Fibroblast of villous mesenchyme (primary cell): ENCODE results near the gene PDXK. TPM values are rescaled to one million over a fixed set of nuclear protein-coding genes. Genes with fewer than 3 reads are reported as not detected.

Experiments
- DNase-seq: peaks from one replicate; pipeline ENCODE4 v3.0.0-alpha.2; 2010; ENCODE audit warnings: low read depth
- H3K4me3 ChIP-seq: 2 replicates; pipeline ENCODE4 v1.5.1; 2011; ENCODE audit warnings: low read depth, mild to moderate bottlenecking, low read length
- total RNA-seq: library from RNA; depleted of rRNA; stranded (reverse); fragments of >200 nt; gene quantifications from 2 replicates; pipeline ENCODE4 v1.2.3, GENCODE V29; 2012
- TF ChIP-seq, protein P1 (sequence below): IDR thresholded peaks from 2 replicates; pipeline ENCODE4 v1.5.1; 2012; ENCODE audit warnings: low read depth, mild to moderate bottlenecking, low read length; ENCODE audit not compliant: insufficient read depth

PDXK gene
- total RNA-seq, 1 donor = 88.1 TPM

DNA sequence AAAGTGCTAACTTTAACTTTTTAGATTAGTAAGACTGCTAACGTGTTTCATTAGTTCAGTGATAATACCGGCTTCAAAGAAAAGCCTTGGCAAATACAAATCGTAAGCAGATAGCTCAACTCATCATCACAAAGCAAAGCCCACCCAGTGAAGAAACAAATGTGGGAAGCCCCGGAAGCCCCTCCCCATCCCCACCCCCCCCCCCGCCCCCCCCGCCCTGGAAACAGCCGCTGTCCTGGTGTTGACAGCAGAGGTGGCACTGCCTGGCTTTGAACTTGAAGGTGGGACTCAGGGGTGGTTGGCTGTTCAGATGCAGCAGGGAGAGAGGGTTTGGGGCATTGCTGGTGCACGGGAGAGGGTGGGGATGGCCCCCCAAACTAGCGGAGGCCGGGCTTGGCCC is 14.1 kb downstream of the PDXK start:
- TF ChIP-seq, protein P1, sequence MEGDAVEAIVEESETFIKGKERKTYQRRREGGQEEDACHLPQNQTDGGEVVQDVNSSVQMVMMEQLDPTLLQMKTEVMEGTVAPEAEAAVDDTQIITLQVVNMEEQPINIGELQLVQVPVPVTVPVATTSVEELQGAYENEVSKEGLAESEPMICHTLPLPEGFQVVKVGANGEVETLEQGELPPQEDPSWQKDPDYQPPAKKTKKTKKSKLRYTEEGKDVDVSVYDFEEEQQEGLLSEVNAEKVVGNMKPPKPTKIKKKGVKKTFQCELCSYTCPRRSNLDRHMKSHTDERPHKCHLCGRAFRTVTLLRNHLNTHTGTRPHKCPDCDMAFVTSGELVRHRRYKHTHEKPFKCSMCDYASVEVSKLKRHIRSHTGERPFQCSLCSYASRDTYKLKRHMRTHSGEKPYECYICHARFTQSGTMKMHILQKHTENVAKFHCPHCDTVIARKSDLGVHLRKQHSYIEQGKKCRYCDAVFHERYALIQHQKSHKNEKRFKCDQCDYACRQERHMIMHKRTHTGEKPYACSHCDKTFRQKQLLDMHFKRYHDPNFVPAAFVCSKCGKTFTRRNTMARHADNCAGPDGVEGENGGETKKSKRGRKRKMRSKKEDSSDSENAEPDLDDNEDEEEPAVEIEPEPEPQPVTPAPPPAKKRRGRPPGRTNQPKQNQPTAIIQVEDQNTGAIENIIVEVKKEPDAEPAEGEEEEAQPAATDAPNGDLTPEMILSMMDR = no peak
- no peak for DNase-seq
- no peak overlapping the region for H3K4me3 ChIP-seq

DNA sequence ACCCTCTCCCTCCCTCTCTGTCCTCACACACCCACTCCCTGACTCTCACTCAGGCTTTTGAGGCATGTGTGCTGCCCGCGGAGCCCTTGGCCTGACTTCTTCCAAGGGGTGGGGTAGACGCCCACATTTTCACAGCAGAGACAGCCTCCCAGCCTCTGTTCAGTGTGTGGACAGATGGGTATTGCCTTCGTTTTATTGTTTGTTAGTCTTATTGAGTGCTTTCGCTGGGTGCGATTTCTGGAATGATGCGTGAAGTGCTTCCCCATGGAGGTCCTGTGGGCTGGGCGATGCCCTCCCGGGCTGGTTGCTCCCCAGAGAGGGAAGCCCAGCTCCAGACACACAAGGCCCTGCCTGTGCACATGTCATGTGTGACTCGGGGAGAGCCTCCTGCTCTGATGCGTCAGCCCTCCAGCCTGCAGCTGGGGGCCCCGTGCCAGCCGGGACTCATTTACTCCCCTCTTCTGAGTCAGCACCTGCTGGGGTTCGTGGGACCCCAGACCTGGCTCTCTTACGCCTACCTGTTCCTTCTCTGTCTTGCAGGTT is 14.7 kb downstream of the PDXK start:
- TF ChIP-seq, protein P1 = no peak
- H3K4me3 ChIP-seq = no peak overlapping the region
- peak; percentile 54 for DNase-seq

DNA sequence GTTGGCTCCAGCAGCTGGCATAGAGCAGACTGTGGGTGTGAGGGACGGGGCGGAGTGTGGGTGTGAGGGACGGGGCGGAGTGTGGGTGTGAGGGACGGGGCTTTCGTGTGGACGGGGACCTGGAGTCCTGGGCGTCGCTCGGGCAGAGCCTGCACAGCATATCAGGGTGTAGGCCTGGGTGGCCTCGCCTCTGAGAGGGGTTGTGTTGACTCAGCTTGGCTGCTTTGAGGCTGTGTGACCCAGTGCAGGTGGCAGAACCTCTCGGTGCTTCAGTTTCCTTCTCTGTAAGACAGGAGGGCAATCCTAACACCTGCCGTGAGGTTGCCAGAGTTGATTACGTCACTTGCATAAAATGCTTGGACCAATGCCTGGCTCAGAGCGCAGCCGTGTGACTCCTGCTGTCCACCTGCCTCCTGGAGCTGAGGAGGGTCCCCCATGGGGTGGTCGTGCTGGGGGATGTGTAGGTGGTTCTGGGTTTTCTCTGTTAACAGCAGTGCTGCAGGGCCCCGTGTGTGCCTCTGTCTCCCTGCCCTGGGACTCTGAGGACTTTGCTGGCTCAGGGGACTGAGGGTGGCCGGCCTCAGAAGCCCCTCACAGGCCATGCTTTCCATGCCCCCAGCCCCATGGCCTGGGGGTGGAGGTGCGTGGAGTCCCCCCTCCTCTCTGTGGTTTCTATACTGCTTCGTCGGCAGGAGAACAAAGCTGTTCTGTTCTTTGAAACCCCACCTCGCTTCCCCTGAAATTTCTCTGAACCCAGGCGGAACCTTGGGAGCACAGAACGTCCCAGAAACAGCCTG is 15.4 kb downstream of the PDXK start:
- TF ChIP-seq, protein P1 = no peak
- DNase-seq = no peak
- H3K4me3 ChIP-seq = no peak overlapping the region

DNA sequence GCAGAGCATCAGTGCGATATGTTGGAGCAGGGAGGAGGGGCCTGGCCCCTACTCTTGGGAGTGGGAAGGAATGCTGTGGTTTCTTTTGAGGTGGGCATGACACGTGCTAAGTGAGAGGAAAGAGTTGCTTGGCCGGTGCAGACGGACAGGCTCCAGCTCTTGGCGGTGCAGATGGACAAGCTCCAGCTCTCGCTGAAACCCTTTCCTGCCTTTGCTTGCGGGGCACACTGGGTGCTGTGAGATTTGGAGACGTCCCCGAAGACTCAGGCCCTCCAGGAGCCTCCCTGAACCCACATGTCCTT is 15.9 kb downstream of the PDXK start:
- H3K4me3 ChIP-seq = no peak overlapping the region
- TF ChIP-seq, protein P1 = no peak
- DNase-seq = peak; percentile 24

DNA sequence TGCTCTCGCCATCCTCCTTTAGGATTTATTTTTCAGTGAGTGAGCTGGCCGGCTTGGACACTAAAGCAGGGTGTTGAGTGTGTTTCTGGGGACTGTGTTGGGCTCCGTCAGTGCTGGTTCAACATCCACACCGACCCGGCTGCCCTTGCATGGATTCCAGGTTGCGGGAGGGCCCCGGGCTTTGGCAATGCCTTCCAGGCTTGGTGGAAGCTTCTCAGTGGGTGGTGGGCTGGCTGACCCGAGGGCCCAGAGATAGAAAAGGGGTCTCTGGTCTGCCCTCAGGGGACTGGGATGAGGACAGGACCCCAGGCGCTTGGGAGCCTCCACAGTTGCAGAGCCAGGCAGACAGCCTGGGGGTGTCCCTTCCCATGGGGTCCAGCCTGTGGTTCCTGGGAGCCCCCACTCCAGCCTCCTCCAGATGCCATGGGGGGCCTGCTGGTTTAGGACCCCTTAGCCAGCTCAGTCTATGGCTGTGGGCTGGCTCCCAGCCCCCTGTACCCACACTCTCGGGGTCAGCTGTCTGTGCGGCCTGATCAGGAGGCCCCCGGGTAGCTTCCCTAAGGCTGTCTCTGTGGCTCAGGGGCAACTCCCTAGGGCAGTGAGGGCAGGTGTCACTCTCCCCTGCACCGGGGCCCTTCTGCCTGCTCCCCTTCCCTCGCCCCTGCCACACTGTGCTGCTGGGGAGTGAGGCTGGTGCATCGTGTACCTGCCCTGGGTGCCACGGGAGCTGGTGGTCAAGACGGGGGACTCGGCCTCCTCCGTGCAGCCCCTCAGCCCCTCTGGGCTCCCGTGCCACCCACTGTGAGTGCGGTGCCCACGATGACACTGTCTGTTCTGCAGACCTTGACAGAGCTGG is 16.5 kb downstream of the PDXK start:
- DNase-seq = no peak
- H3K4me3 ChIP-seq = no peak overlapping the region
- TF ChIP-seq, protein P1 = no peak

DNA sequence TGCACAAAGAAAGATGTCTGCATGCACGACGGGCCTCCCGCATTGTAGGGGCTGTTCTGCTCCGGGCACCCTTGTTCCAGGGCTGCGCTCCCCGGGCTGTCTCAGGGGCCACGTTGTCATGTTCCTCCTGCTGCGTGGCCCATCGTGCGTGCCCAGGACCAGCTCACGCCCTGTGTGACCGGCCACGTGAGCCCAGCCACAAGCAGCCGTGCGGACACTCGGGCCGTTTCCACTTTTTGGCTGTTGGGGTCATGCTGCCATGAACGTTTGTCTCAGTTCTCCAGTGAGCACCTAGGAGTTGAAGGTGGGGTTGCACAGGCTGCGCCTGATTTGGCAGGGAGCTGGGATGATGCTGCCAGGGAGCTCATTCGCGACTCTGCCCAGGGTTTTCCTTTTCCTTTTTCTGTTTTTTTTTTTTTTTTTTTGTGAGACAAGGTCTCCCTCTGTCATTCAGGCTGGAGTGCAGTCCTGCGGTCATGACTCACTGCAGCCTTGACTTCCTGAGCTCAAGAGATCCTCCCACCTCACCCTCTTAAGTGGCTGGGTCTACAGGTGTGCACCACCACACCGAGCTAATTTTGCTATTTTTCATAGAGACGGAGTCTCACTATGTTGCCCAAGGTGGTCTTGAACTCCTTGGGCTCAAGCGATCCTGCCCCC is 17.4 kb downstream of the PDXK start:
- TF ChIP-seq, protein P1 = no peak
- DNase-seq = no peak
- H3K4me3 ChIP-seq = no peak overlapping the region
